Stomach (tissue), 9 donors: ENCODE results near the gene DENND6A. TPM values are rescaled to one million over a fixed set of nuclear protein-coding genes. Genes with fewer than 3 reads are reported as not detected.

Source experiments
- DNase-seq, 2 donors: peaks; one replicate each; pipeline versions ENCODE4 v3.0.0 to v3.0.0-alpha.2; 2013 to 2019
- H3K27ac ChIP-seq, 5 donors: fragments of 200-600 bp in 4 of 5; sonication (generic) in 4 of 5; one replicate each; pipeline ENCODE4 v1.5.1; 2013 to 2019; ENCODE audit warnings: mild to moderate bottlenecking in 1 of 5, moderate library complexity in 1 of 5
- H3K27me3 ChIP-seq, 3 donors: fragments of 200-600 bp; sonication (generic); one replicate each; pipeline ENCODE4 v1.5.1; 2017 to 2019; ENCODE audit warnings: mixed run types in 1 of 3
- H3K36me3 ChIP-seq, 4 donors: fragments of 200-600 bp; sonication (generic); 1 replicate in 3 of 4; 2 replicates in 1 of 4; pipeline ENCODE4 v1.5.1; 2016 to 2019
- H3K4me1 ChIP-seq, 4 donors: fragments of 200-600 bp; sonication (generic); one replicate each; pipeline ENCODE4 v1.5.1; 2016 to 2019
- H3K4me3 ChIP-seq, 4 donors: fragments of 200-600 bp; sonication (generic) in 3 of 4; one replicate each; pipeline ENCODE4 v1.5.1; 2016 to 2019; ENCODE audit warnings: mild to moderate bottlenecking in 1 of 4
- H3K9me3 ChIP-seq, 4 donors: fragments of 200-600 bp; sonication (generic); one replicate each; pipeline ENCODE4 v1.5.1; 2016 to 2019
- EP300 ChIP-seq: sonication (generic); formaldehyde crosslinking; IDR thresholded peaks from one replicate; pipeline ENCODE4 v1.6.1; 2017; ENCODE audit warnings: antibody characterized with exemption
- POLR2A ChIP-seq, 4 donors: fragments of 450-650 bp; IDR thresholded peaks; one replicate each; pipeline ENCODE4 v1.6.1; 2016; ENCODE audit warnings: antibody characterized with exemption in 4 of 4, control low read depth in 2 of 4, mild to moderate bottlenecking in 1 of 4, moderate library complexity in 1 of 4
- POLR2AphosphoS5 ChIP-seq, 3 donors: sonication (generic); formaldehyde crosslinking; IDR thresholded peaks; one replicate each; pipeline ENCODE4 v1.6.1; 2016; ENCODE audit warnings: antibody characterized with exemption in 3 of 3
- WGBS, 5 donors: extraction: QIAGEN DNeasy Blood & Tissue Kit in 3 of 5; methylation state at CpG; one replicate each; pipeline versions ENCODE4 v1.1.5 to v1.1.7; 2013 to 2018; 5-methylcytosine and 5-hydroxymethylcytosine counted together
- intact Hi-C: fragments of 100-400 bp; cut with DNase I; formaldehyde crosslinking; loops from one replicate; pipeline ENCODE4 v1.15.1; 2023; ENCODE audit warnings: low total_unique reads
- polyA plus RNA-seq, 3 donors: library from polyadenylated mRNA; stranded (reverse); fragments of 200-250 nt; gene quantifications; one replicate each; pipeline ENCODE4 v1.2.3, GENCODE V29; 2013
- total RNA-seq, 5 donors: library from RNA; depleted of rRNA; stranded (reverse); fragments of >200 nt; gene quantifications; one replicate each; pipeline versions ENCODE4 v1.1.0 to v1.2.3, GENCODE V29; 2014 to 2016
- TF ChIP-seq, protein P1 (sequence below), 7 experiments: fragments of 450-650 bp in 4 of 7; fragments of 200-600 bp in 3 of 7; sonication (generic) in 3 of 7; IDR thresholded peaks; one replicate each; pipeline ENCODE4 v1.5.1; 2016 to 2019; ENCODE audit warnings: antibody characterized with exemption in 7 of 7, control low read depth in 2 of 7, mild to moderate bottlenecking in 1 of 7
- donor health status: healthy with polysubstance abuse.
- donor health status: Bipolar disorder and iron deficiency.
- donor health status: healthy.

The DENND6A gene
- total and polyA plus RNA-seq, 8 donors = 6.5 to 110 (median 11.0) TPM

DNA sequence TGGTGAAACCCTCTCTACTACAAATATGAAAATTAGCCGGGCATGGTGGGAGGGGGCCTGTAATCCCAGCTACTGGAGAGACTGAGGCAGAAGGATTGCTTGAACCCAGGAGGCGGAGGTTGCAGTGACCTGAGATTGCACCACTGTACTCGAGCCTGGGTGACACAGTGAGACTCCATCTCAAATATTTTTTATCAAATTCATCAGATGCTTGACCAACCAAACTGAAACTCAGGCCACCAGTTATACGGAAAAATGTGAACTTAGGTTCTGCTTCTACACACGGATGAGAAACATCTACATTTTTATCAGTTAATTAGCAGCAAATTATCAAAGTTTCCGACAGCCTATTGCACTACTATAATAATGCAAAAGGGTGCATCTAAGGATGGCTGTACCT, 100.6 kb downstream of the DENND6A start:
- Histone ChIP-seq H3K27ac (peak overlapping the region in 1 of 5 donors; percentile 6), H3K27me3 (no peaks in the 10 kb centered on the region), H3K4me3 (no peak overlapping the region), H3K9me3 (no peaks in the 10 kb centered on the region), H3K4me1 (peaks cover 40 to 75% (median 61%) of the 10 kb centered on the region in 4 donors), H3K36me3 (peaks cover 0 to 15% (median 6%) of the 10 kb centered on the region in 4 donors)
- TF ChIP-seq POLR2A (IDR thresholded peaks at IDR 0.05) = no peak
- TF ChIP-seq, protein P1, sequence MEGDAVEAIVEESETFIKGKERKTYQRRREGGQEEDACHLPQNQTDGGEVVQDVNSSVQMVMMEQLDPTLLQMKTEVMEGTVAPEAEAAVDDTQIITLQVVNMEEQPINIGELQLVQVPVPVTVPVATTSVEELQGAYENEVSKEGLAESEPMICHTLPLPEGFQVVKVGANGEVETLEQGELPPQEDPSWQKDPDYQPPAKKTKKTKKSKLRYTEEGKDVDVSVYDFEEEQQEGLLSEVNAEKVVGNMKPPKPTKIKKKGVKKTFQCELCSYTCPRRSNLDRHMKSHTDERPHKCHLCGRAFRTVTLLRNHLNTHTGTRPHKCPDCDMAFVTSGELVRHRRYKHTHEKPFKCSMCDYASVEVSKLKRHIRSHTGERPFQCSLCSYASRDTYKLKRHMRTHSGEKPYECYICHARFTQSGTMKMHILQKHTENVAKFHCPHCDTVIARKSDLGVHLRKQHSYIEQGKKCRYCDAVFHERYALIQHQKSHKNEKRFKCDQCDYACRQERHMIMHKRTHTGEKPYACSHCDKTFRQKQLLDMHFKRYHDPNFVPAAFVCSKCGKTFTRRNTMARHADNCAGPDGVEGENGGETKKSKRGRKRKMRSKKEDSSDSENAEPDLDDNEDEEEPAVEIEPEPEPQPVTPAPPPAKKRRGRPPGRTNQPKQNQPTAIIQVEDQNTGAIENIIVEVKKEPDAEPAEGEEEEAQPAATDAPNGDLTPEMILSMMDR (IDR thresholded peaks at IDR 0.05) = no peak
- no peak for TF ChIP-seq POLR2AphosphoS5 (IDR thresholded peaks at IDR 0.05)
- TF ChIP-seq EP300 = no peak
- WGBS, 5 donors = 39 to 48% (median 44%) methylated on average over 6 of the region's 6 CpGs
- DNase-seq = no peak
- intact Hi-C loops = no loop called here

- Histone ChIP-seq H3K36me3 (peaks cover 0 to 28% (median 18%) of the 10 kb centered on the region in 4 donors), H3K27me3 (no peaks in the 10 kb centered on the region), H3K4me1 (peaks cover 32 to 87% (median 67%) of the 10 kb centered on the region in 4 donors), H3K9me3 (no peaks in the 10 kb centered on the region), H3K4me3 (no peak overlapping the region), H3K27ac (peak overlapping the region in 2 of 5 donors; percentile 15 to 20)
- 45 to 66% (median 48%) methylated on average over 2 of the region's 2 CpGs for WGBS, 5 donors
- no peak for TF ChIP-seq POLR2A (IDR thresholded peaks at IDR 0.05)
- no peak for TF ChIP-seq POLR2AphosphoS5 (IDR thresholded peaks at IDR 0.05)
- TF ChIP-seq, protein P1 (IDR thresholded peaks at IDR 0.05) = no peak
- no peak for TF ChIP-seq EP300
- intact Hi-C loops = no loop called here
- no peak for DNase-seq
Measured at GRCh38 chr3:57587905-57588304, 105.0 kb downstream of the DENND6A start.

GRCh38 chr3:57586778-57587177, 106.1 kb downstream of the DENND6A start:
- Histone ChIP-seq H3K27me3 (no peaks in the 10 kb centered on the region), H3K4me3 (no peak overlapping the region), H3K27ac (peak overlapping the region in 1 of 5 donors; percentile 25), H3K4me1 (peaks cover 20 to 87% (median 66%) of the 10 kb centered on the region in 4 donors), H3K36me3 (peaks cover 0 to 38% (median 28%) of the 10 kb centered on the region in 4 donors), H3K9me3 (no peaks in the 10 kb centered on the region)
- no peak for TF ChIP-seq POLR2AphosphoS5 (IDR thresholded peaks at IDR 0.05)
- no peak for TF ChIP-seq POLR2A (IDR thresholded peaks at IDR 0.05)
- TF ChIP-seq EP300 = no peak
- TF ChIP-seq, protein P1 (IDR thresholded peaks at IDR 0.05) = no peak
- intact Hi-C loops = no loop called here
- WGBS, 5 donors = 37 to 70% (median 52%) methylated on average over 6 of the region's 6 CpGs
- DNase-seq = no peak

- WGBS, 5 donors = 39 to 72% (median 56%) methylated on average over 2 of the region's 2 CpGs
- DNase-seq = no peak
Measured at GRCh38 chr3:57583544-57583943, 109.3 kb downstream of the DENND6A start.

More at GRCh38 chr3:57583544-57583943, 109.3 kb downstream of the DENND6A start:
- intact Hi-C loops = no loop called here
- Histone ChIP-seq H3K36me3 (peaks cover 0 to 53% (median 51%) of the 10 kb centered on the region in 4 donors), H3K27me3 (no peaks in the 10 kb centered on the region), H3K27ac (peak overlapping the region in 2 of 5 donors; percentile 43 to 44), H3K9me3 (no peaks in the 10 kb centered on the region), H3K4me1 (peaks cover 20 to 91% (median 68%) of the 10 kb centered on the region in 4 donors), H3K4me3 (no peak overlapping the region)
- TF ChIP-seq POLR2A (IDR thresholded peaks at IDR 0.05) (no peak), POLR2AphosphoS5 (IDR thresholded peaks at IDR 0.05) (no peak), EP300 (no peak)
- TF ChIP-seq, protein P1 (IDR thresholded peaks at IDR 0.05) = no peak
